CD4-positive, alpha-beta memory T cell (primary cell): ENCODE data around the gene GLRA3. TPM values are rescaled to one million over a fixed set of nuclear protein-coding genes. Genes with fewer than 3 reads are reported as not detected.
"Not testable (repeated sequence)": the region's sequence is repeated elsewhere in the genome, so short reads cannot be mapped to it uniquely, and the experiment has no call there.

Source experiments
- CTCF ChIA-PET: fragments of 350-600 bp; sonication (Branson Sonifier 250); formaldehyde crosslinking; loops from one replicate; lab custom pipeline; 2021; ENCODE audit warnings: inconsistent platforms; ENCODE audit not compliant: partially characterized antibody; lab: Charles Lee
- POLR2A ChIA-PET: fragments of 350-600 bp; sonication (Branson Sonifier 250); formaldehyde crosslinking; loops from one replicate; lab custom pipeline; 2021; ENCODE audit not compliant: partially characterized antibody; lab: Charles Lee
- DNase-seq, 5 donors: peaks; one replicate each; pipeline versions ENCODE4 v3.0.0 to v3.0.0-alpha.2; 2020 to 2022; ENCODE audit warnings: mixed read lengths in 1 of 5
- H3K27ac ChIP-seq: one replicate; pipeline ENCODE4 v1.7.0; 2013; ENCODE audit warnings: low read depth, low read length
- H3K27me3 ChIP-seq: 2 replicates; pipeline ENCODE4 v1.7.0; 2013; ENCODE audit warnings: mild to moderate bottlenecking, low read length, moderate library complexity; ENCODE audit not compliant: insufficient read depth
- H3K36me3 ChIP-seq: 2 replicates; pipeline ENCODE4 v1.7.0; 2013; ENCODE audit warnings: mild to moderate bottlenecking, low read length, moderate library complexity; ENCODE audit not compliant: insufficient read depth
- H3K4me1 ChIP-seq: 2 replicates; pipeline ENCODE4 v1.7.0; 2013; ENCODE audit warnings: mild to moderate bottlenecking, low read length, moderate library complexity; ENCODE audit not compliant: insufficient read depth
- H3K4me3 ChIP-seq, 2 donors: one replicate each; pipeline ENCODE4 v1.7.0; 2013; ENCODE audit warnings: low read length in 2 of 2, mild to moderate bottlenecking in 1 of 2
- H3K9me3 ChIP-seq, 2 donors: one replicate each; pipeline ENCODE4 v1.7.0; 2013; ENCODE audit warnings: low read length in 2 of 2, control low read depth in 1 of 2; ENCODE audit not compliant: control insufficient read depth in 1 of 2
- H3K27ac Mint-ChIP-seq, 7 donors: one replicate each; pipeline ENCODE4 v1.8.0; 2020 to 2021; ENCODE audit warnings: mixed read lengths in 7 of 7, mild to moderate bottlenecking in 6 of 7, inconsistent platforms in 3 of 7, moderate library complexity in 3 of 7
- H3K27me3 Mint-ChIP-seq, 2 donors: one replicate each; pipeline ENCODE4 v1.8.0; 2020 to 2021; ENCODE audit warnings: mixed read lengths in 2 of 2
- H3K36me3 Mint-ChIP-seq, 2 donors: one replicate each; pipeline ENCODE4 v1.8.0; 2020 to 2021; ENCODE audit warnings: mixed read lengths in 2 of 2, inconsistent platforms in 1 of 2, mild to moderate bottlenecking in 1 of 2
- H3K4me1 Mint-ChIP-seq, 4 donors: one replicate each; pipeline ENCODE4 v1.8.0; 2020 to 2021; ENCODE audit warnings: mixed read lengths in 4 of 4, mild to moderate bottlenecking in 1 of 4
- H3K4me3 Mint-ChIP-seq, 8 donors: one replicate each; pipeline ENCODE4 v1.8.0; 2020 to 2021; ENCODE audit warnings: mixed read lengths in 8 of 8, mild to moderate bottlenecking in 7 of 8, moderate library complexity in 6 of 8, inconsistent platforms in 3 of 8
- H3K9me3 Mint-ChIP-seq, 8 donors: one replicate each; pipeline ENCODE4 v1.8.0; 2020 to 2021; ENCODE audit warnings: mixed read lengths in 8 of 8, mild to moderate bottlenecking in 5 of 8, inconsistent platforms in 3 of 8, moderate library complexity in 1 of 8
- intact Hi-C: fragments of 100-400 bp; cut with micrococcal nuclease; formaldehyde crosslinking; loops from one replicate; pipeline ENCODE4 v1.15.1; 2023
- polyA plus RNA-seq, 2 donors: library from polyadenylated mRNA; unstranded; fragments of 300-500 nt; fragmentation: Illumina TruSeq; gene quantifications; one replicate each; pipeline ENCODE4 v1.2.3, GENCODE V29; 2021
- total RNA-seq, 2 experiments: library from RNA; stranded (reverse); gene quantifications; one replicate each; pipeline ENCODE4 v1.2.3, GENCODE V29; 2021

The GLRA3 gene
- total and polyA plus RNA-seq, 4 experiments from 2014 or later = not detected

- H3K4me1 Mint-ChIP-seq = no peaks in the 10 kb centered on the region
- H3K9me3 Mint-ChIP-seq = no peaks in the 10 kb centered on the region
- intact Hi-C loops = no loop called here
- CTCF ChIA-PET = no interaction called here
- no peak overlapping the region for H3K4me3 ChIP-seq
- no peaks in the 10 kb centered on the region for H3K4me1 ChIP-seq
- H3K9me3 ChIP-seq = no peaks in the 10 kb centered on the region
- H3K4me3 Mint-ChIP-seq = no peak overlapping the region
- H3K36me3 ChIP-seq = no peaks in the 10 kb centered on the region
- no peaks in the 10 kb centered on the region for H3K27me3 ChIP-seq
- H3K27ac Mint-ChIP-seq = no peak overlapping the region
- H3K27ac ChIP-seq = no peak overlapping the region
- DNase-seq = no peak
- no peaks in the 10 kb centered on the region for H3K36me3 Mint-ChIP-seq
- POLR2A ChIA-PET = no interaction called here
- H3K27me3 Mint-ChIP-seq = no peaks in the 10 kb centered on the region
These were observed 121.9 kb downstream of the GLRA3 start for GRCh38 chr4:174707051-174707676.

GRCh38 chr4:174702979-174703478, 126.0 kb downstream of the GLRA3 start:
- H3K4me1 ChIP-seq = no peaks in the 10 kb centered on the region
- no peaks in the 10 kb centered on the region for H3K36me3 ChIP-seq
- Mint-ChIP-seq H3K27ac (no peak overlapping the region), H3K4me3 (no peak overlapping the region), H3K36me3 (no peaks in the 10 kb centered on the region), H3K27me3 (no peaks in the 10 kb centered on the region), H3K4me1 (no peaks in the 10 kb centered on the region), H3K9me3 (no peaks in the 10 kb centered on the region)
- no peak for DNase-seq
- no peak overlapping the region for H3K4me3 ChIP-seq
- H3K9me3 ChIP-seq = no peaks in the 10 kb centered on the region
- ChIA-PET CTCF (no interaction called here), POLR2A (no interaction called here)
- no peaks in the 10 kb centered on the region for H3K27me3 ChIP-seq
- intact Hi-C loops = no loop called here
- H3K27ac ChIP-seq = no peak overlapping the region

GRCh38 chr4:174699654-174700053, 129.4 kb downstream of the GLRA3 start:
- Histone ChIP-seq H3K27me3 (no peaks in the 10 kb centered on the region), H3K36me3 (no peaks in the 10 kb centered on the region), H3K9me3 (no peaks in the 10 kb centered on the region), H3K4me1 (no peaks in the 10 kb centered on the region), H3K27ac (no peak overlapping the region), H3K4me3 (no peak overlapping the region)
- Mint-ChIP-seq H3K27me3 (no peaks in the 10 kb centered on the region), H3K36me3 (no peaks in the 10 kb centered on the region), H3K4me3 (no peak overlapping the region), H3K9me3 (no peaks in the 10 kb centered on the region), H3K4me1 (no peaks in the 10 kb centered on the region), H3K27ac (no peak overlapping the region)
- no peak for DNase-seq
- intact Hi-C loops = no loop called here
- ChIA-PET POLR2A (no interaction called here), CTCF (no interaction called here)

- Histone ChIP-seq H3K4me3 (no peak overlapping the region), H3K27me3 (no peaks in the 10 kb centered on the region), H3K27ac (no peak overlapping the region), H3K9me3 (no peaks in the 10 kb centered on the region), H3K36me3 (no peaks in the 10 kb centered on the region), H3K4me1 (no peaks in the 10 kb centered on the region)
- ChIA-PET CTCF (no interaction called here), POLR2A (no interaction called here)
- intact Hi-C loops = no loop called here
- Mint-ChIP-seq H3K9me3 (peaks cover 0 to 6% (median 3%) of the 10 kb centered on the region in 8 donors), H3K36me3 (no peaks in the 10 kb centered on the region), H3K4me3 (no peak overlapping the region), H3K27ac (no peak overlapping the region), H3K4me1 (no peaks in the 10 kb centered on the region), H3K27me3 (no peaks in the 10 kb centered on the region)
- DNase-seq = no peak
These were observed 131.2 kb downstream of the GLRA3 start for GRCh38 chr4:174697896-174698295.

GRCh38 chr4:174697202-174697601, 131.8 kb downstream of the GLRA3 start:
- Histone ChIP-seq H3K36me3 (no peaks in the 10 kb centered on the region), H3K4me3 (no peak overlapping the region), H3K9me3 (no peaks in the 10 kb centered on the region), H3K27ac (no peak overlapping the region), H3K4me1 (no peaks in the 10 kb centered on the region), H3K27me3 (no peaks in the 10 kb centered on the region)
- Mint-ChIP-seq H3K36me3 (no peaks in the 10 kb centered on the region), H3K27me3 (no peaks in the 10 kb centered on the region), H3K4me1 (no peaks in the 10 kb centered on the region), H3K9me3 (peaks cover 0 to 8% (median 3%) of the 10 kb centered on the region in 8 donors), H3K4me3 (no peak overlapping the region), H3K27ac (no peak overlapping the region)
- ChIA-PET CTCF (no interaction called here), POLR2A (no interaction called here)
- no peak for DNase-seq
- intact Hi-C loops = no loop called here

GRCh38 chr4:174696657-174697056, 132.4 kb downstream of the GLRA3 start:
- ChIA-PET CTCF (no interaction called here), POLR2A (no interaction called here)
- no peak overlapping the region for H3K4me3 ChIP-seq
- Mint-ChIP-seq H3K27ac (no peak overlapping the region), H3K27me3 (no peaks in the 10 kb centered on the region), H3K9me3 (peaks cover 0 to 8% (median 3%) of the 10 kb centered on the region in 8 donors), H3K4me3 (no peak overlapping the region), H3K36me3 (no peaks in the 10 kb centered on the region), H3K4me1 (no peaks in the 10 kb centered on the region)
- H3K27ac ChIP-seq = no peak overlapping the region
- H3K4me1 ChIP-seq = no peaks in the 10 kb centered on the region
- intact Hi-C loops = no loop called here
- no peaks in the 10 kb centered on the region for H3K36me3 ChIP-seq
- no peaks in the 10 kb centered on the region for H3K9me3 ChIP-seq
- no peak for DNase-seq
- H3K27me3 ChIP-seq = no peaks in the 10 kb centered on the region

- H3K4me3 Mint-ChIP-seq, H3K36me3 Mint-ChIP-seq, CTCF ChIA-PET, H3K27me3 Mint-ChIP-seq, H3K27ac Mint-ChIP-seq, intact Hi-C loops, DNase-seq, H3K4me1 Mint-ChIP-seq, H3K4me3 ChIP-seq, POLR2A ChIA-PET, H3K27me3 ChIP-seq, H3K9me3 ChIP-seq, H3K36me3 ChIP-seq, H3K27ac ChIP-seq, H3K4me1 ChIP-seq: not testable (repeated sequence)
- H3K9me3 Mint-ChIP-seq = peaks cover 0 to 24% (median 12%) of the 10 kb centered on the region in 8 donors
These were observed 137.2 kb downstream of the GLRA3 start for GRCh38 chr4:174691876-174692275.
